ENCODE measurements around the gene RASA2.
A peak's percentile ranks its signal among the peaks of the same experiment; 100 is the strongest.

Gene RASA2

GRCh38 chr3:141450727-141451375, 36.0 kb upstream of the RASA2 start:
- TF ChIP-seq, protein P1, sequence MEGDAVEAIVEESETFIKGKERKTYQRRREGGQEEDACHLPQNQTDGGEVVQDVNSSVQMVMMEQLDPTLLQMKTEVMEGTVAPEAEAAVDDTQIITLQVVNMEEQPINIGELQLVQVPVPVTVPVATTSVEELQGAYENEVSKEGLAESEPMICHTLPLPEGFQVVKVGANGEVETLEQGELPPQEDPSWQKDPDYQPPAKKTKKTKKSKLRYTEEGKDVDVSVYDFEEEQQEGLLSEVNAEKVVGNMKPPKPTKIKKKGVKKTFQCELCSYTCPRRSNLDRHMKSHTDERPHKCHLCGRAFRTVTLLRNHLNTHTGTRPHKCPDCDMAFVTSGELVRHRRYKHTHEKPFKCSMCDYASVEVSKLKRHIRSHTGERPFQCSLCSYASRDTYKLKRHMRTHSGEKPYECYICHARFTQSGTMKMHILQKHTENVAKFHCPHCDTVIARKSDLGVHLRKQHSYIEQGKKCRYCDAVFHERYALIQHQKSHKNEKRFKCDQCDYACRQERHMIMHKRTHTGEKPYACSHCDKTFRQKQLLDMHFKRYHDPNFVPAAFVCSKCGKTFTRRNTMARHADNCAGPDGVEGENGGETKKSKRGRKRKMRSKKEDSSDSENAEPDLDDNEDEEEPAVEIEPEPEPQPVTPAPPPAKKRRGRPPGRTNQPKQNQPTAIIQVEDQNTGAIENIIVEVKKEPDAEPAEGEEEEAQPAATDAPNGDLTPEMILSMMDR (IDR thresholded peaks at IDR 0.05; ENCODE audit: low read depth, low read length, missing control alignments) = no peak
- H3K4me3 ChIP-seq (replicated peaks; ENCODE audit: low read depth, low read length) = no peak overlapping the region
- DNase-seq (ENCODE audit: extremely low read depth, low read depth) = no peak

GRCh38 chr3:141452045-141452444, 34.8 kb upstream of the RASA2 start:
- no peak for DNase-seq (ENCODE audit: extremely low read depth, low read depth)
- H3K4me3 ChIP-seq (replicated peaks; ENCODE audit: low read depth, low read length) = no peak overlapping the region
- TF ChIP-seq, protein P1 (IDR thresholded peaks at IDR 0.05; ENCODE audit: low read depth, low read length, missing control alignments) = peak; percentile 58

GRCh38 chr3:141452773-141453172, 34.1 kb upstream of the RASA2 start:
- DNase-seq (ENCODE audit: extremely low read depth, low read depth) = no peak
- TF ChIP-seq, protein P1 (IDR thresholded peaks at IDR 0.05; ENCODE audit: low read depth, low read length, missing control alignments) = no peak
- no peak overlapping the region for H3K4me3 ChIP-seq (replicated peaks; ENCODE audit: low read depth, low read length)

DNA sequence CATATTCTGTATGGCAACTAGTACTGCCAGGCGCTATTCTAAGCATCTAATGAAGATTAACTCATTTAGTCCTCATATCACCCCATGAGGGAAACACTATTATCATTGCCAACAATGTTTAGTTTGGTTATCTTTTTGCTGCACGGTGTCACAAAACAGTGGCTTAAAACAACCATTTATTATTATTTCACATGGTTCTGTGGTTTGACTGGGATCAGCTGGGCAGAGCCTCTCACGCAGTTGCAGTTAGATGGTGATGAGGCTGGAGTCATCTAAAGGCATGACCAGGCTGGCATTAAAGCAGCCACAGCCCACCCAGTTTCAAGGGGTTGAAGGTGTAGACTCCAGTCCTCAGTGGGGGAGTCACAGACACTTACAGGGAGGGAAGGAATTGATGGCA, 32.8 kb upstream of the RASA2 start:
- peak overlapping the region; percentile 27 for H3K4me3 ChIP-seq (replicated peaks; ENCODE audit: low read depth, low read length)
- DNase-seq (ENCODE audit: extremely low read depth, low read depth) = no peak
- TF ChIP-seq, protein P1 (IDR thresholded peaks at IDR 0.05; ENCODE audit: low read depth, low read length, missing control alignments) = no peak

- peak; percentile 76 for DNase-seq (ENCODE audit: extremely low read depth, low read depth)
- TF ChIP-seq, protein P1 (IDR thresholded peaks at IDR 0.05; ENCODE audit: low read depth, low read length, missing control alignments) = peak; percentile 61
- peak overlapping the region; percentile 27 for H3K4me3 ChIP-seq (replicated peaks; ENCODE audit: low read depth, low read length)
Measured at GRCh38 chr3:141454906-141455602, 31.8 kb upstream of the RASA2 start.

DNA sequence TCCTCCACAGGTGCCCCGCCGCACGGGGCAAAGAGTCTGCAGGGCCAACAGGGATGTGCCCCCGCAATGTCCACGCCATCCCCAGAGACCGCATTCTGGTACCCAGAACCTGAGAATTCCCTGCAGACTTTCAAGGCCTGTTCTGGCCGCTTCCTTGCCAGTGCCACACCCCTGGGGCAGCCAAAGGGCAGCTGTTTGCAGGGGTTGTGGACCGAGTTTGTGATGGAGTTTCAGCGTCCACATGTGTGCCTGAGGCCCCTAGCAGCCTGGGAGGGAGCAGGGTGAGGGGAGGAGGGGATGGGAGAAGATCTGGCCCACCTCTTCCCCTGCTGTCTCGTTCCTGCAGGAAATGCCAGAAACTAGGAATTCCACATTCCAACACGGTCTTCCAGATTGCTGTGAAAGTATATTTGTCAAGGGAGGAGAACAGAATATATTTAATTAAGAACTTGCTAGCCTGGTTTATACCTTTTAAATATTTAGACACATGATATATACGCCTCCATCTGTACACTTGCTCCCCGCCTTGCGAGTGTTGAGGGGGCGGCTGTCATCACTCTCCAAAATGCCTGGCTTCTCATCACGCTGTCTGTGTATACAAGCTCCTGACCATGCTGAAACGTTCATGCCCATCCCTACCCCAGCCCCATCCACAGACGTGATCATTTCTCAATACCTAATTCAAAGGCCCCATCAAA, 31.1 kb upstream of the RASA2 start:
- peak; percentile 56 for DNase-seq (ENCODE audit: extremely low read depth, low read depth)
- H3K4me3 ChIP-seq (replicated peaks; ENCODE audit: low read depth, low read length) = peak overlapping the region; percentile 27
- TF ChIP-seq, protein P1 (IDR thresholded peaks at IDR 0.05; ENCODE audit: low read depth, low read length, missing control alignments) = no peak

Data from HFF-Myc (cell line).